ENCODE data around the gene TAF13.

TAF13 gene, protein sequence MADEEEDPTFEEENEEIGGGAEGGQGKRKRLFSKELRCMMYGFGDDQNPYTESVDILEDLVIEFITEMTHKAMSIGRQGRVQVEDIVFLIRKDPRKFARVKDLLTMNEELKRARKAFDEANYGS

DNA sequence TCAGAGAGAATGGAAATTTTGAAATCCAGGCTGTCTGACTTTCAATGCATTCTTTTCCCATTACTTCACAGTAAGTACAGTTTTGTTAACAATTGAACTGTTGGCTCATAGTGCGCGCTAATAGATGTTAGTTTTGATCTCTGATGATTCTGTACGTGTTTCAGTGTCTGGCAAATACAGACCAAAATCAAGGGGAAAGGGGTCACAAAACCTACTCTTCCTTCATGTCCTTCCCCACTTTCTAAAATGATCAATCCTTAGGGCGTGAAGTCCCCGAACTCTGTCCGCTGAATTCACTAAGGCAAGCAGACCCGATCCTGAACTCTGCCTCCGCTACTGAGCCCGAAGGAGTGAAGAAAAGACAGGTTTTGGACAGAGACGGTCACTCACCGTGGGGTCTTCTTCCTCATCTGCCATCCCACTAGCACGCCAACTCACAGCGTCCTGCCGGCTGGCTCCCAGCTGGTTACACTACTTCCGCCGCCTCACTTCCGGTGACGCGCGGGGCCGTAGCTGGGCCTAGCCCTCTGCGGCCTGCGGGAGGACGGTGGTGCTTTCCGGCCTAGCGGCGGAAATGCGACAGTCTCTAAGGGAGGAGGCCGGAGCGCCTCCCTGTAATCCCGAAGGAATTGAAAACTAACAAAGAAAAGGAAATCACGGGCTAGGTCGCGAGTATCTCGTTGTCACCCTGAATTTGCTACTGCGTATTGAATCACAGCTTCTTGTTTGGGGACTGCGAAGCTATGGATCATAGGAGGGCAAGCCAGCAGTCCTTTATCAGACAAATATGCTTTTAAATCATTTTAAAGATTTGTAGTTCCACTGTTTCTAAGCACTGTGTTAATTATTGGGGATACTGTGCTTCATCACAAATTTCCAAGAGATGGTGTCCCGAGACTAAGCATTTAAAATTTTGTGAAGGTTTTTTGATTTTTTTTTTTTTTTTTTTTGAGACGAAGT, at the start of gene TAF13:
TSS of gene TAF13 (minus strand) at position 473 of the 960 bp plus-strand sequence. CDS start at position 417, 56 bp downstream.
- Histone ChIP-seq H3K27ac (peak within 1 kb of the TSS; percentile 92), H3K36me3 (replicated peaks) (peaks cover 16% of the 10 kb centered on the region), H3K4me3 (ENCODE audit: low read depth, low read length) (peak within 1 kb of the TSS; percentile 98), H3K27me3 (replicated peaks) (no peaks in the 10 kb centered on the region)
- peak; percentile 95 for DNase-seq
- in situ Hi-C loops (cut with HindIII; ENCODE audit: low pct_ligation_motif_present, low sequenced_read_pairs) = no loop called here
- TF ChIP-seq, protein P1, sequence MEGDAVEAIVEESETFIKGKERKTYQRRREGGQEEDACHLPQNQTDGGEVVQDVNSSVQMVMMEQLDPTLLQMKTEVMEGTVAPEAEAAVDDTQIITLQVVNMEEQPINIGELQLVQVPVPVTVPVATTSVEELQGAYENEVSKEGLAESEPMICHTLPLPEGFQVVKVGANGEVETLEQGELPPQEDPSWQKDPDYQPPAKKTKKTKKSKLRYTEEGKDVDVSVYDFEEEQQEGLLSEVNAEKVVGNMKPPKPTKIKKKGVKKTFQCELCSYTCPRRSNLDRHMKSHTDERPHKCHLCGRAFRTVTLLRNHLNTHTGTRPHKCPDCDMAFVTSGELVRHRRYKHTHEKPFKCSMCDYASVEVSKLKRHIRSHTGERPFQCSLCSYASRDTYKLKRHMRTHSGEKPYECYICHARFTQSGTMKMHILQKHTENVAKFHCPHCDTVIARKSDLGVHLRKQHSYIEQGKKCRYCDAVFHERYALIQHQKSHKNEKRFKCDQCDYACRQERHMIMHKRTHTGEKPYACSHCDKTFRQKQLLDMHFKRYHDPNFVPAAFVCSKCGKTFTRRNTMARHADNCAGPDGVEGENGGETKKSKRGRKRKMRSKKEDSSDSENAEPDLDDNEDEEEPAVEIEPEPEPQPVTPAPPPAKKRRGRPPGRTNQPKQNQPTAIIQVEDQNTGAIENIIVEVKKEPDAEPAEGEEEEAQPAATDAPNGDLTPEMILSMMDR (IDR thresholded peaks at IDR 0.05; ENCODE audit: low read depth, low read length, missing control alignments) = peak; percentile 42

DNA sequence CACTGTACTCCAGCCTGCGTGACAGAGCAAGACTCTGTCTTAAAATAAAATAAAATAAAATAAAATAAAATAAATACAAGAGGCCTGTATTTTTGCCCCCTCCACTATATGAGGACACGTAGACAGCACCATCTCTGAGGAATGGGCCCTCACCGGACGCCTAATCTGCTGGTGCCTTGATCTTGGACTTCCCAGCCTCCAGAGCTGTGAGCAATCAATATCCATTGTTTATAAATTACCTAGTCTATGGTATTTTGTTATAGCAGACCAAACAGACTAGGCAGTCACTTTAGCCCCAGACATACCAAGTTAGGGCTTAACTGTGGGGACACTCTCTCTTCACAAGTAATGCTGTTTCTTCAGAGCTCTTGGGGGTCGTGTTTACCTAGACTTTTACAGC, 44.6 kb upstream of the TAF13 start:
- Histone ChIP-seq H3K4me3 (ENCODE audit: low read depth, low read length) (no peak overlapping the region), H3K27ac (no peak overlapping the region), H3K36me3 (replicated peaks) (no peaks in the 10 kb centered on the region), H3K27me3 (replicated peaks) (no peaks in the 10 kb centered on the region)
- in situ Hi-C loops (cut with HindIII; ENCODE audit: low pct_ligation_motif_present, low sequenced_read_pairs) = no loop called here
- DNase-seq = no peak
- TF ChIP-seq, protein P1 (IDR thresholded peaks at IDR 0.05; ENCODE audit: low read depth, low read length, missing control alignments) = no peak

DNA sequence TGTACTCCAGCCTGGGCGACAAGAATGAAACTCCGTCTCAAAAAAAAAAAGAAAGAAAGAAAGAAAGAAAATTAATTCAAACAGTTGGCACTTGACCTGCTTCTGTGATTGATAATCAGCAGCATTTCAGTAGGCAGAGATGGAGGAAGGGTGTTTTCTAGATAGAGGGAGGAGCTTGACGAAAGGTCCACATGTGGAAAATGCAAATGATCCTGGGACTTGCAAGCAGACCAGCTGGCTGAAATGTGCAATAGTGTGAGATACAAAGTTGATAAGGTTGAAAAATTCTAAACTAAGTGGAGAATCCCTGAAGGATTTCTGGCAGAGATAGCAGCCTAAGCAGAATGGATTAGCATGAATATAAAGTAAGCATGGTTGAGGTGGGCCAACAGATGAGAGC, 42.3 kb upstream of the TAF13 start:
- TF ChIP-seq, protein P1 (IDR thresholded peaks at IDR 0.05; ENCODE audit: low read depth, low read length, missing control alignments) = no peak
- peaks cover 16% of the 10 kb centered on the region for H3K27me3 ChIP-seq (replicated peaks)
- in situ Hi-C loops (cut with HindIII; ENCODE audit: low pct_ligation_motif_present, low sequenced_read_pairs) = no loop called here

DNA sequence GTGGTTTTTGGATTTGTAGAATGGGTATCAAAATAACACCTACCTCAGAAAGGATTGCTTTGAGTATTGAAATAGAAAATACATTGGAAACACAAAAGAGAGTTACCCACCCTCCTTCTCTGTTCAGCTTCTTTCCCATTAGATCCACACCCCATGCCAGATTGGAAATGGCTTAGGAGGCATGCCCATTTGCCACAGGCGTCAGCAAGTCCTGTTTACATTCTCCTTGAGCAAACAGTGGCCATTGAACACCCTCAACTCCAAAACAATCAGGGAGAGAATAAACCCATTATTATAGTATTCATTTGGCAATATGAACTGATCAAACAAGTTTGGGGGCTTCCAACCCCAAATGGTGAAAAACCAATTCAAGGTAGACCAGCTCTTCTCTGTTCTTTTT, 40.5 kb upstream of the TAF13 start:
- TF ChIP-seq, protein P1 (IDR thresholded peaks at IDR 0.05; ENCODE audit: low read depth, low read length, missing control alignments) = no peak

More for the DNA sequence above, 42.3 kb upstream of the TAF13 start:
- Histone ChIP-seq H3K36me3 (replicated peaks) (no peaks in the 10 kb centered on the region), H3K27ac (no peak overlapping the region), H3K4me3 (ENCODE audit: low read depth, low read length) (no peak overlapping the region)
- no peak for DNase-seq

DNA sequence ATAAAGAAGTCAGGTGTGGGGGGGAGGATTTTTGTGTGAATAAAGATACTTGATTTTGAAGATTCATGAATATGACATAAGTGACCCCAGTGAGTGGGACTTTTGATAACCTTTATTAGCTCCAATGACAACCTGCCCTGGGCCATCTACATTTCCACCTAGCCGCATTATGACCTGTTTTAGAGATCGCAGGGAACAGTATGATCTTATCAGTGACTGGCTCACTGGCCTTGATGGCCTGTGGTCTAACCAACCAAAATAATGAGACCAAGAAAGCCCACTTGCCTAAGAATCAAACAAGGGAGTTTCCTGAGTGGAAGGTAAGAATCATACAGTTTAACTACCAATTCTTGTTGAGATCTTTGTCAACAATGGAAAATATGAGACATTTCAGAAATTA, 39.9 kb upstream of the TAF13 start:
- Histone ChIP-seq H3K4me3 (ENCODE audit: low read depth, low read length) (no peak overlapping the region), H3K27ac (no peak overlapping the region), H3K27me3 (replicated peaks) (peaks cover 23% of the 10 kb centered on the region), H3K36me3 (replicated peaks) (no peaks in the 10 kb centered on the region)
- TF ChIP-seq, protein P1 (IDR thresholded peaks at IDR 0.05; ENCODE audit: low read depth, low read length, missing control alignments) = no peak
- in situ Hi-C loops (cut with HindIII; ENCODE audit: low pct_ligation_motif_present, low sequenced_read_pairs) = no loop called here
- no peak for DNase-seq

More for the DNA sequence above, 40.5 kb upstream of the TAF13 start:
- Histone ChIP-seq H3K4me3 (ENCODE audit: low read depth, low read length) (no peak overlapping the region), H3K36me3 (replicated peaks) (no peaks in the 10 kb centered on the region), H3K27ac (no peak overlapping the region), H3K27me3 (replicated peaks) (peaks cover 23% of the 10 kb centered on the region)
- in situ Hi-C loops (cut with HindIII; ENCODE audit: low pct_ligation_motif_present, low sequenced_read_pairs) = no loop called here
- DNase-seq = no peak
